Measurements from ENCODE around the gene CRMP1.

CRMP1 gene

DNA sequence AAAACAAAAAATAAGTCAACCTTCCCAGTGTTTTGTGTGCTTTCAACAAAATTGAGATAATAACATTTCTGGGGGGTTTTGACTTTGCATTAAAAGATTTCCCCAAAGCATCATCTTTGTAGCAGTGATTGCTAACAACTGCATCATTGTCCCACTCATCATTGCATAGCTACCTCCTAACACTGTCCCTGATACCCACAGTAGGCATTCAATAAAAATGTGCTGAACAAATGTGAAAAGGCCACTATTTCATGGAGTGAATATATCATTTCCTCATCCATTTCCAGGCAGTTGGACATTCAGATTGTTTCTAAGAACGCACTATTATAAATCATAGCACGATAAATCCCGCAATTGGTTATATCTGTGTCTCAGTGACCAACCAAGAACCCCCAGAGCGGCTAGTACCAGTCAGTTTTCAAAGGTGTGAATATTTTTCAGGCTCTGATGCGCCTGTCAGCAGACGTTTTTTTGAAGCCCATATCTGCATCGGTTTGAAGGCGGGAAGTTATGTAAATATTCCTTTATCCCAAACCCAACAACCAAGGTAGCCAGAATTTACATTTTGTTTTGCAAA lies 36.0 kb upstream of the CRMP1 start:
- TF ChIP-seq SIN3A (IDR thresholded peaks at IDR 0.05; ENCODE audit: borderline replicate concordance, insufficient read depth, low read length) (no peak), POLR2AphosphoS5 (IDR thresholded peaks at IDR 0.05; ENCODE audit: low read depth, low read length) (no peak), FOXP2 (optimal IDR thresholded peaks at IDR 0.05; ENCODE audit: borderline replicate concordance, extremely low read depth, extremely low read length, insufficient read depth) (no peak), TAF1 (IDR thresholded peaks at IDR 0.05; ENCODE audit: borderline replicate concordance, insufficient read depth, low read length) (no peak)
- TF ChIP-seq, protein P1, sequence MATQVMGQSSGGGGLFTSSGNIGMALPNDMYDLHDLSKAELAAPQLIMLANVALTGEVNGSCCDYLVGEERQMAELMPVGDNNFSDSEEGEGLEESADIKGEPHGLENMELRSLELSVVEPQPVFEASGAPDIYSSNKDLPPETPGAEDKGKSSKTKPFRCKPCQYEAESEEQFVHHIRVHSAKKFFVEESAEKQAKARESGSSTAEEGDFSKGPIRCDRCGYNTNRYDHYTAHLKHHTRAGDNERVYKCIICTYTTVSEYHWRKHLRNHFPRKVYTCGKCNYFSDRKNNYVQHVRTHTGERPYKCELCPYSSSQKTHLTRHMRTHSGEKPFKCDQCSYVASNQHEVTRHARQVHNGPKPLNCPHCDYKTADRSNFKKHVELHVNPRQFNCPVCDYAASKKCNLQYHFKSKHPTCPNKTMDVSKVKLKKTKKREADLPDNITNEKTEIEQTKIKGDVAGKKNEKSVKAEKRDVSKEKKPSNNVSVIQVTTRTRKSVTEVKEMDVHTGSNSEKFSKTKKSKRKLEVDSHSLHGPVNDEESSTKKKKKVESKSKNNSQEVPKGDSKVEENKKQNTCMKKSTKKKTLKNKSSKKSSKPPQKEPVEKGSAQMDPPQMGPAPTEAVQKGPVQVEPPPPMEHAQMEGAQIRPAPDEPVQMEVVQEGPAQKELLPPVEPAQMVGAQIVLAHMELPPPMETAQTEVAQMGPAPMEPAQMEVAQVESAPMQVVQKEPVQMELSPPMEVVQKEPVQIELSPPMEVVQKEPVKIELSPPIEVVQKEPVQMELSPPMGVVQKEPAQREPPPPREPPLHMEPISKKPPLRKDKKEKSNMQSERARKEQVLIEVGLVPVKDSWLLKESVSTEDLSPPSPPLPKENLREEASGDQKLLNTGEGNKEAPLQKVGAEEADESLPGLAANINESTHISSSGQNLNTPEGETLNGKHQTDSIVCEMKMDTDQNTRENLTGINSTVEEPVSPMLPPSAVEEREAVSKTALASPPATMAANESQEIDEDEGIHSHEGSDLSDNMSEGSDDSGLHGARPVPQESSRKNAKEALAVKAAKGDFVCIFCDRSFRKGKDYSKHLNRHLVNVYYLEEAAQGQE (IDR thresholded peaks at IDR 0.05; ENCODE audit: insufficient read depth in 1 of 2, low read depth in 2 of 2, low read length in 2 of 2) = no peak

DNA sequence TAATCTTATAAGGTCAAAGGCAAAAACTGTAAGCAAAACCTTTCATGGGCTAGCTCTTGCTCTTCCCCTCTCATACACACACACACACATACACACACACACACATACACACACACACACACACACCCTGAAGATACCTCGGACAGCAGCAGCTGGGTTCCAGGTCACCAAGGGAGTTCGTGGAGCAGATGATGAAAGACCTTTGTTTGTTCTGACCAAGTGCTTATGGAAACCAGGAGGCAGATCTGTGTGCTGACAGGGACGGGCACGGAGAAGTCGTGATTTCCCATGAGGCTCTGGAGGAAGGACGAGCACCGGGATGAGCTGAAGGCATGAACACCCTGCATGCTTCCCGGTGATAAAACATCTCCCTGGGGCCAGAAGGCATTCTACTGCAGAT lies 35.4 kb upstream of the CRMP1 start:
- TF ChIP-seq POLR2AphosphoS5 (IDR thresholded peaks at IDR 0.05; ENCODE audit: low read depth, low read length) (no peak), FOXP2 (optimal IDR thresholded peaks at IDR 0.05; ENCODE audit: borderline replicate concordance, extremely low read depth, extremely low read length, insufficient read depth) (no peak), SIN3A (IDR thresholded peaks at IDR 0.05; ENCODE audit: borderline replicate concordance, insufficient read depth, low read length) (no peak), TAF1 (IDR thresholded peaks at IDR 0.05; ENCODE audit: borderline replicate concordance, insufficient read depth, low read length) (no peak)
- TF ChIP-seq, protein P1 (IDR thresholded peaks at IDR 0.05; ENCODE audit: insufficient read depth in 1 of 2, low read depth in 2 of 2, low read length in 2 of 2) = peak in 1 of 2 experiments; percentile 78; a peak in 2 of 4 replicates

DNA sequence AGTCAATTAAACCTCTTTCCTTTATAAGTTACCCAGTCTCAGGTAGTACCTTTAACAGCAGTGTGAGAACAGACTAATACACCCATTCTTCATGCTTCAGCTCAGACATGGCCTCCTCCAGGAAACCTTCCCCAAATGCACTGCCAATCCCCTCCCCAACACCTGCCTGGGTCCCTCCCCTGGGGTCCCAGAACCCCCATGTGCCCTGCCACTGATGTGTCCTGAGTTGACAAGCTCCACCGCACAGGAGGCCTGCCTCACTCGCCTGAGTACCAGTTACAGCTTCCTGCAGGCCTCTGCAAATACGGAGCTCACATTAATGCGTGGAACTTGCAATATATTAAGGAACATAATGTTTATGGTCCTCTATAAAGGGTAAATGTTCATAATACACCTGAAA lies 34.9 kb upstream of the CRMP1 start:
- TF ChIP-seq, protein P1 (IDR thresholded peaks at IDR 0.05; ENCODE audit: insufficient read depth in 1 of 2, low read depth in 2 of 2, low read length in 2 of 2) = no peak
- TF ChIP-seq FOXP2 (optimal IDR thresholded peaks at IDR 0.05; ENCODE audit: borderline replicate concordance, extremely low read depth, extremely low read length, insufficient read depth) (no peak), POLR2AphosphoS5 (IDR thresholded peaks at IDR 0.05; ENCODE audit: low read depth, low read length) (no peak), SIN3A (IDR thresholded peaks at IDR 0.05; ENCODE audit: borderline replicate concordance, insufficient read depth, low read length) (no peak), TAF1 (IDR thresholded peaks at IDR 0.05; ENCODE audit: borderline replicate concordance, insufficient read depth, low read length) (no peak)

DNA sequence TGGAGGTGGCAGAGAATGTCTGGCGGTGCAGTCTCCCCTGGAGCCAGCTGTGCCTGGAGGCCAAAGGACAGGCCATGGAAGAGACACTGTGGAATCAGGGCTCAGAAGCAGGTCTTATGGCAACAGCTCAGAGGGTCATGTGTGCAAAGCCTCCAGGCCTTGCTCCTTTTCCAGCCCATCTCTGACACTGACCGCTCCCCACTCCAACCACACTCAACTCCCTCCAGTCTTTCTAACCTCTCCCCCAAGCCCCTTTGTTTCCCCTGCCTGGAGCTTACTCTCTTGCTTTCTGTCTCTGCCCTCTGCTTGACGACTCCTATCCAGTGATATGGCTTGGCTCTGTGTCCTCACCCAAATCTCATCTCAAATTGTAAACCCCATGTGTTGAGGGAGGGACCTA lies 34.2 kb upstream of the CRMP1 start:
- TF ChIP-seq FOXP2 (optimal IDR thresholded peaks at IDR 0.05; ENCODE audit: borderline replicate concordance, extremely low read depth, extremely low read length, insufficient read depth) = no peak
- TF ChIP-seq POLR2AphosphoS5 (IDR thresholded peaks at IDR 0.05; ENCODE audit: low read depth, low read length) = no peak

DNA sequence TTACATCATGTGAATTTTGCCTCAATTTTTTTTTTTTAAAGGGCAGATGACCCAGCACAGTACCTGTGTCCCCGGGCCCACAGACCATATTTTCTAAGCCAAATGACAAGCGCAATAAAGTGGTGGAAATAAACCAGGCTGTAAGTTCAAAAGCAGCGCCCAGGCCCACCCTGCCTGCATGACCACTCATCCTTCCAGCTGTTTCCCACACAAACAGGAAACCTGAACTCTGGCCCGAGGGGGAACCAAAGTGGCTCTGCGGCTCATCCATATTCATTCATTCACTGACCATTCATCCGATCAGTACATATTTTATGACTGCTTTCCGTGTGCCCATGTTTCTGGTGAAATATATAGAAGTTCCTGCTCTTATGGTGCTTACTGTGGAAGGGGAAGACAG lies 33.7 kb upstream of the CRMP1 start:
- TF ChIP-seq TAF1 (IDR thresholded peaks at IDR 0.05; ENCODE audit: borderline replicate concordance, insufficient read depth, low read length) (no peak), SIN3A (IDR thresholded peaks at IDR 0.05; ENCODE audit: borderline replicate concordance, insufficient read depth, low read length) (no peak), FOXP2 (optimal IDR thresholded peaks at IDR 0.05; ENCODE audit: borderline replicate concordance, extremely low read depth, extremely low read length, insufficient read depth) (no peak), POLR2AphosphoS5 (IDR thresholded peaks at IDR 0.05; ENCODE audit: low read depth, low read length) (no peak)
- TF ChIP-seq, protein P1 (IDR thresholded peaks at IDR 0.05; ENCODE audit: insufficient read depth in 1 of 2, low read depth in 2 of 2, low read length in 2 of 2) = no peak
